Measurements from ENCODE around the gene ZC3H18. TPM values are rescaled to one million over a fixed set of nuclear protein-coding genes. Genes with fewer than 3 reads are reported as not detected.

ZC3H18 gene
- total and polyA plus RNA-seq, 10 of the 15 experiments (the other 5 are each of a cell fraction or from before 2014, with no cell fraction given): 1.0 to 58.3 (median 22.4) TPM

DNA sequence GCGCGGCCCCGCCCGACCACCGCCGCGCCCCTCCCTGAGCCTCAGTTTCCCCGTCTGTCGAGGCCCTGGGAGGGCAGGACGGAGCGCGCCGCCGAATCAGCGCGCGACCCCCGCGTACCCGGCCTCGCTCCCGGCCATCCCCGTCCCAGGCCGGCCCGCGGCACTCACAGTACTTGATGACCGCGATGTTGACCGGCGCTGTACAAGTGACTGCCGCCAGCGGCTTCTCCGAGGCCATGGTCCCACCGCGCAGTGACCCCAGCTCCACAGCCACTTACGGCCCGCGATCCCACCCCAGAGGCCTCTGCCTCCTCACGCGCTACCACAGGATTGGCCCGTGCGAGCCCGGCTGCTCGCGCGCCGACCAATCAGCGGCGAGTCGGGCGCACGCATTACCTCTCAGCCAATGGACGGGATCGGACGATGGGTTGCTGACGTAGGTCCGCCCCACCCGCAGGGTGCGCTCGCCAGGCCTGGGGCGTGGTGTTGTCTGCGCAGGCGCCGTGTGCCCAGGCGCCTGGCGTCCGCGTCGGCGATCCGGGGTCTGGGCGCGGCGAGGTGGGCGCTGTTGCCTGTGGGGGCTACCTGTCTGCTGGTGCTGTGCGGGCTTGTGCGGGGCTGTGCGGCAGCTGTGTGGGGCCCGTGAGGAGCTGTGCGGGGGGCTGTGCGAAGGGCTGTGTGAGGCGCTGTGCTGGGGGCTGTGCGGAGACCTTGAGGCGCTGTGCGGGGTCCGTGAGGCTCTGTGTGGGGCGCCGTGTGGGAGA, 92.8 kb downstream of the ZC3H18 start, which contains the start of gene MVD (continued):
- TF ChIP-seq RB1 (IDR thresholded peaks at IDR 0.05; ENCODE audit: borderline replicate concordance): peak; percentile 49; the same call in 1 of the 2 replicates
- TF ChIP-seq CBX5 (IDR thresholded peaks at IDR 0.05; ENCODE audit: low read depth): no peak
- peak; percentile 95 for TF ChIP-seq CREB1 (IDR thresholded peaks at IDR 0.05; ENCODE audit: low read depth)
- 0 out of 2 replicates have a peak, but pooled peaks have one; percentile 6 for TF ChIP-seq MLLT1 (IDR thresholded peaks at IDR 0.05)
- no peak for TF ChIP-seq ZSCAN29 (IDR thresholded peaks at IDR 0.05)
- TF ChIP-seq SIX5 (IDR thresholded peaks at IDR 0.05; ENCODE audit: low read depth, low read length, severe bottlenecking): peak; percentile 25
- no peak for TF ChIP-seq NR2C2 (IDR thresholded peaks at IDR 0.05; ENCODE audit: borderline replicate concordance, control insufficient read depth, insufficient read length, low read depth)
- TF ChIP-seq PAX8 (IDR thresholded peaks at IDR 0.05): no peak
- peak; percentile 39; the same call in 1 of the 2 replicates for TF ChIP-seq HCFC1 (IDR thresholded peaks at IDR 0.05; ENCODE audit: low read length)
- TF ChIP-seq, protein P1, sequence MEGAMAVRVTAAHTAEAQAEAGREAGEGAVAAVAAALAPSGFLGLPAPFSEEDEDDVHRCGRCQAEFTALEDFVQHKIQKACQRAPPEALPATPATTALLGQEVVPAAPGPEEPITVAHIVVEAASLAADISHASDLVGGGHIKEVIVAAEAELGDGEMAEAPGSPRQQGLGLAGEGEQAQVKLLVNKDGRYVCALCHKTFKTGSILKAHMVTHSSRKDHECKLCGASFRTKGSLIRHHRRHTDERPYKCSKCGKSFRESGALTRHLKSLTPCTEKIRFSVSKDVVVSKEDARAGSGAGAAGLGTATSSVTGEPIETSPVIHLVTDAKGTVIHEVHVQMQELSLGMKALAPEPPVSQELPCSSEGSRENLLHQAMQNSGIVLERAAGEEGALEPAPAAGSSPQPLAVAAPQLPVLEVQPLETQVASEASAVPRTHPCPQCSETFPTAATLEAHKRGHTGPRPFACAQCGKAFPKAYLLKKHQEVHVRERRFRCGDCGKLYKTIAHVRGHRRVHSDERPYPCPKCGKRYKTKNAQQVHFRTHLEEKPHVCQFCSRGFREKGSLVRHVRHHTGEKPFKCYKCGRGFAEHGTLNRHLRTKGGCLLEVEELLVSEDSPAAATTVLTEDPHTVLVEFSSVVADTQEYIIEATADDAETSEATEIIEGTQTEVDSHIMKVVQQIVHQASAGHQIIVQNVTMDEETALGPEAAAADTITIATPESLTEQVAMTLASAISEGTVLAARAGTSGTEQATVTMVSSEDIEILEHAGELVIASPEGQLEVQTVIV (IDR thresholded peaks at IDR 0.05; ENCODE audit: borderline replicate concordance, partially characterized antibody): peak; percentile 94
- no peak for TF ChIP-seq ZBTB33 (IDR thresholded peaks at IDR 0.05)
- peak; percentile 89 for TF ChIP-seq POLR2AphosphoS5 (IDR thresholded peaks at IDR 0.05; ENCODE audit: low read length)
- TF ChIP-seq BCL3 (IDR thresholded peaks at IDR 0.05; ENCODE audit: borderline replicate concordance, insufficient read depth, low read depth, low read length, poor library complexity, severe bottlenecking): no peak
- TF ChIP-seq, protein P2, sequence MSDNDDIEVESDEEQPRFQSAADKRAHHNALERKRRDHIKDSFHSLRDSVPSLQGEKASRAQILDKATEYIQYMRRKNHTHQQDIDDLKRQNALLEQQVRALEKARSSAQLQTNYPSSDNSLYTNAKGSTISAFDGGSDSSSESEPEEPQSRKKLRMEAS (IDR thresholded peaks at IDR 0.05; ENCODE audit: low read depth, low read length): peak; percentile 37; the same call in 1 of the 2 replicates
- TF ChIP-seq MEF2A (IDR thresholded peaks at IDR 0.05; ENCODE audit: insufficient read depth, low read depth, low read length): no peak
- TF ChIP-seq, protein P3, sequence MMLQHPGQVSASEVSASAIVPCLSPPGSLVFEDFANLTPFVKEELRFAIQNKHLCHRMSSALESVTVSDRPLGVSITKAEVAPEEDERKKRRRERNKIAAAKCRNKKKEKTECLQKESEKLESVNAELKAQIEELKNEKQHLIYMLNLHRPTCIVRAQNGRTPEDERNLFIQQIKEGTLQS (IDR thresholded peaks at IDR 0.05; ENCODE audit: borderline replicate concordance, extremely low read depth, low read depth, low read length): no peak

All from GM12878 (cell line).